ENCODE results near the gene C16orf89.

Gene C16orf89

GRCh38 chr16:5003211-5003610, 62.5 kb downstream of the C16orf89 start:
- Histone ChIP-seq H3K9me3 (ENCODE audit: control insufficient read depth, low read length) (no peaks in the 10 kb centered on the region), H3K27ac (ENCODE audit: low read depth, low read length, severe bottlenecking) (no peak overlapping the region), H3K4me1 (ENCODE audit: control insufficient read depth, insufficient read depth, low read length, poor library complexity, severe bottlenecking) (no peaks in the 10 kb centered on the region), H3K36me3 (ENCODE audit: control insufficient read depth, insufficient read depth, low read length) (no peaks in the 10 kb centered on the region), H3K4me3 (ENCODE audit: extremely low read depth, insufficient read depth, low read length, poor library complexity, severe bottlenecking) (no peak overlapping the region)
- WGBS, 2 experiments (ENCODE audit: insufficient coverage in 2 of 2) = 100% methylated on average over 4 to 5 of the region's 12 CpGs

- H3K36me3 ChIP-seq (ENCODE audit: control insufficient read depth, insufficient read depth, low read length) = no peaks in the 10 kb centered on the region
- no peak overlapping the region for H3K27ac ChIP-seq (ENCODE audit: low read depth, low read length, severe bottlenecking)
- H3K9me3 ChIP-seq (ENCODE audit: control insufficient read depth, low read length) = no peaks in the 10 kb centered on the region
- no peak overlapping the region for H3K4me3 ChIP-seq (ENCODE audit: extremely low read depth, insufficient read depth, low read length, poor library complexity, severe bottlenecking)
- 87 to 94% methylated on average over 3 of the region's 3 CpGs for WGBS, 2 experiments (ENCODE audit: insufficient coverage in 2 of 2)
- H3K4me1 ChIP-seq (ENCODE audit: control insufficient read depth, insufficient read depth, low read length, poor library complexity, severe bottlenecking) = no peaks in the 10 kb centered on the region
Measured at GRCh38 chr16:5002699-5003143, 63.0 kb downstream of the C16orf89 start.

- Histone ChIP-seq H3K9me3 (ENCODE audit: control insufficient read depth, low read length) (no peaks in the 10 kb centered on the region), H3K27ac (ENCODE audit: low read depth, low read length, severe bottlenecking) (no peak overlapping the region), H3K4me1 (ENCODE audit: control insufficient read depth, insufficient read depth, low read length, poor library complexity, severe bottlenecking) (no peaks in the 10 kb centered on the region), H3K36me3 (ENCODE audit: control insufficient read depth, insufficient read depth, low read length) (no peaks in the 10 kb centered on the region), H3K4me3 (ENCODE audit: extremely low read depth, insufficient read depth, low read length, poor library complexity, severe bottlenecking) (no peak overlapping the region)
- 78 to 85% methylated on average over 3 of the region's 6 CpGs for WGBS, 2 experiments (ENCODE audit: insufficient coverage in 2 of 2)
Measured at GRCh38 chr16:5001986-5002385, 63.8 kb downstream of the C16orf89 start.

GRCh38 chr16:5001571-5001970, 64.2 kb downstream of the C16orf89 start:
- Histone ChIP-seq H3K27ac (ENCODE audit: low read depth, low read length, severe bottlenecking) (no peak overlapping the region), H3K4me1 (ENCODE audit: control insufficient read depth, insufficient read depth, low read length, poor library complexity, severe bottlenecking) (no peaks in the 10 kb centered on the region), H3K36me3 (ENCODE audit: control insufficient read depth, insufficient read depth, low read length) (no peaks in the 10 kb centered on the region), H3K9me3 (ENCODE audit: control insufficient read depth, low read length) (no peaks in the 10 kb centered on the region), H3K4me3 (ENCODE audit: extremely low read depth, insufficient read depth, low read length, poor library complexity, severe bottlenecking) (no peak overlapping the region)
- 86 to 87% methylated on average over 7 of the region's 7 CpGs for WGBS, 2 experiments (ENCODE audit: insufficient coverage in 2 of 2)

GRCh38 chr16:5000573-5001001, 65.2 kb downstream of the C16orf89 start:
- H3K4me3 ChIP-seq (ENCODE audit: extremely low read depth, insufficient read depth, low read length, poor library complexity, severe bottlenecking) = no peak overlapping the region
- H3K36me3 ChIP-seq (ENCODE audit: control insufficient read depth, insufficient read depth, low read length) = no peaks in the 10 kb centered on the region
- 90 to 96% methylated on average over 16 to 18 of the region's 19 CpGs for WGBS, 2 experiments (ENCODE audit: insufficient coverage in 2 of 2)
- H3K9me3 ChIP-seq (ENCODE audit: control insufficient read depth, low read length) = no peaks in the 10 kb centered on the region
- no peak overlapping the region for H3K27ac ChIP-seq (ENCODE audit: low read depth, low read length, severe bottlenecking)
- H3K4me1 ChIP-seq (ENCODE audit: control insufficient read depth, insufficient read depth, low read length, poor library complexity, severe bottlenecking) = no peaks in the 10 kb centered on the region

- Histone ChIP-seq H3K9me3 (ENCODE audit: control insufficient read depth, low read length) (no peaks in the 10 kb centered on the region), H3K27ac (ENCODE audit: low read depth, low read length, severe bottlenecking) (no peak overlapping the region)
- WGBS, 2 experiments (ENCODE audit: insufficient coverage in 2 of 2) = 75 to 77% methylated on average over 12 to 14 of the region's 18 CpGs
Measured at GRCh38 chr16:4994719-4995434, 70.9 kb downstream of the C16orf89 start.

More at GRCh38 chr16:4994719-4995434, 70.9 kb downstream of the C16orf89 start:
- Histone ChIP-seq H3K4me1 (ENCODE audit: control insufficient read depth, insufficient read depth, low read length, poor library complexity, severe bottlenecking) (no peaks in the 10 kb centered on the region), H3K36me3 (ENCODE audit: control insufficient read depth, insufficient read depth, low read length) (no peaks in the 10 kb centered on the region), H3K4me3 (ENCODE audit: extremely low read depth, insufficient read depth, low read length, poor library complexity, severe bottlenecking) (no peak overlapping the region)
